Left ventricle myocardium superior (tissue), 1 donor: ENCODE data around the gene ATOH8. TPM values are rescaled to one million over a fixed set of nuclear protein-coding genes. Genes with fewer than 3 reads are reported as not detected.

ENCODE experiments used
- ATAC-seq: fragments of 200-7000 bp; cut with Tn5 transposase; one replicate; pipeline ENCODE4 v1.9.1; 2020; ENCODE audit warnings: mild to moderate bottlenecking, moderate library complexity
- DNase-seq: peaks from one replicate; pipeline ENCODE4 v3.0.0-alpha.2; 2020
- intact Hi-C: fragments of 100-400 bp; cut with micrococcal nuclease; formaldehyde crosslinking; loops from one replicate; pipeline ENCODE4 v1.11.0; 2022
- total RNA-seq: library from RNA; stranded (reverse); fragmentation: NEBNext Ultra II Directional; extraction: Animal tissue kit (Norgen Biotek cat#: 25700); gene quantifications from one replicate; pipeline ENCODE4 v1.2.1, GENCODE V29; 2021
- donor health status: DM: no; HTN: yes; CAD: no; lungs with severe emphysema.

Gene ATOH8
- total RNA-seq, 1 donor from 2014 or later, result 29.6 TPM

DNA sequence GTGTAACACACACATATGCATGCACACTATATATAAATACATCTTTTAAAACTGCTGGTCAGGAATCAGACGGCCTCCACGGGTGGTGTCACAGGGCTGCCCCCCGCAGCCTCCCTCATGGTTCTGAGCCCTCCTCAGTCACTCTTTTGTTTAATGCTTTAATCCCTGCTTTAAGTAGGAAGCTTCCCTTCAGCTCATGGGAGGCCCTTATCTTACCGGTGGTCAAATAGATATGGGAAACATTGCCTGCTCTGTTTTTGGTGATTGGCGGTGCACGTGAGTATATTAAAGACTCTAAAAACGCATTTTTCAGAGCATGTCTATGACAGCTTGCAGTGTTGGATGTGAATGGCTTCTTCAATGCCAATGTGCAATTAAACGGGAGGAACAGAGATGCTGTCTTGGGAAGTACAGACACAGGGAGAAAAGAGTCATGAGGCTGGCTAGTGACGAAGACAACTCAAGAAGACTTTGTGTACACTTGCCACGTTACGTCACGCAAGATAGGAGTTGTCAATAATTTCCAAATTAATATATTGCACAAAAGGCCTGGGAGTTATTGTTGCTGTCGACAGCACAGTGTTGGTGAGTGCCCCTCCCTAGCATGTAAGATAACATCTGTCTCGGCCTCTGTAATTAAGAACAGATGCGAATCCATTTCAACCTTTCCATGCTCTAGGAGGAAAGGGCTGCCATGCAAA is 36.3 kb upstream of the ATOH8 start:
- ATAC-seq, result no peak
- DNase-seq, result no peak
- intact Hi-C loops, result no loop called here

GRCh38 chr2:85718009-85718391 is 35.8 kb upstream of the ATOH8 start:
- ATAC-seq (no peak), DNase-seq (no peak)
- intact Hi-C loops, result no loop called here

DNA sequence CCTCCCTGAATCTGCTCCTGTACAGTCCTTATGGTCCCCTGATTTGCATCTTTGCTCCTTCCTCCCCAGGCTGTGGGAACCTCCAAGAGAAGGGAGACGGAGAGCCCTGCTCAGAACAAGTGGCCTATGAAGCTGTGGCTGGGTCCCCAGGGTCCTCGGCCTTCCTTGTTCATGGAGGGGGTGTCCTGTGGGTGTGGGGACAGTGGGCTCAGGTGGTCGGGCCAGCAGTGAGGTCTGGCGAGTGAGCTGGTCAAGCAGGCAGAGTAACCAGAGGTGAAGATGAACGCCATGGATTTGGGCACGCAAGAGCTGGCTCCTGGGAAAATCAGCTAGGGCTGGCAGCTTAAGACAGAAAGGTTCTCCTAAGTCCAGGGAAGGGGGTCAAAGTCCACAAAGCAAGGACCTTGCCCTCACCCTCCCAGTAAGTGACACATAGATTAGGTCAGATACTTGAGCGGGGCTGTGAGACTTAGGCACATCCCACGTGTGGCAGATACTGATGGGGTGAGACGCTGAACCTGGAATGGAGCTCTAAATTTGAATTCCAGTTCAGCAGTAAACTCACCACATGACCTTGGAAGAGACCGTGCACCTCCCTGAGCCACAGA is 34.8 kb upstream of the ATOH8 start:
- DNase-seq, result no peak
- ATAC-seq, result no peak
- intact Hi-C loops, result no loop called here

DNA sequence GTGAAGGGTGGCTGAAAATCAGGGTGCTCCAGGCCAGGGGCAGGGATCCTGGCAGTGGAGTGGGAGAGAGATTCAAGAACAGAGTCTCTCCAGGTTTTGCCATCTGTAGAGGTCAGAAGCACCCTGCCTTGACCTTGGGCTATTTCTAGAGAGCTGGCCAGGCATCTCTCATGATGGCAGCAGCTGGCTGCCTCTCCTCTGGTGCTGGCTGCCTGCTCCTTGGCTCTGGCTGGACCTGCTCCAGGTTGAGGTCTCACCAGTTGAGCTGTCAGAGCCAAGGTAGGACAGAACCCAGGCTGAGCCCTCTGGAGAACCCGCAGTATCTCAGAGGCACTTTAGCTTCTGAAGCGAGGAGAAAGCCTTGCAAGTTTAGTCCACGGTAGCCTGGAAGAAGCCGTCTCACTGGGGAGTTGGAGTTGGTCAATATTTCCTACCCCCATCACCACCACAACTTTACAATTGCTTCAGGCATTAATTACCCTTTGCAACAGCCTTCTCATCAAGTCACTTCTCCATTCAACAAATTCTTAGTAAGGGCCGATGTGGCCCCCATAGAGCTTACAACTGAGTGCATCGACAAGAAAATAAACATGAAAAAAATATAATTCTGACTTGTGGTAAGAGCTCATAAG is 34.1 kb upstream of the ATOH8 start:
- peak; percentile 82 for DNase-seq

GRCh38 chr2:85720533-85720932 is 33.3 kb upstream of the ATOH8 start:
- intact Hi-C loops, result no loop called here
- no peak for ATAC-seq
- no peak for DNase-seq

More for the DNA sequence above, 34.1 kb upstream of the ATOH8 start:
- intact Hi-C loops, result no loop called here
- ATAC-seq, result peak; percentile 91

DNA sequence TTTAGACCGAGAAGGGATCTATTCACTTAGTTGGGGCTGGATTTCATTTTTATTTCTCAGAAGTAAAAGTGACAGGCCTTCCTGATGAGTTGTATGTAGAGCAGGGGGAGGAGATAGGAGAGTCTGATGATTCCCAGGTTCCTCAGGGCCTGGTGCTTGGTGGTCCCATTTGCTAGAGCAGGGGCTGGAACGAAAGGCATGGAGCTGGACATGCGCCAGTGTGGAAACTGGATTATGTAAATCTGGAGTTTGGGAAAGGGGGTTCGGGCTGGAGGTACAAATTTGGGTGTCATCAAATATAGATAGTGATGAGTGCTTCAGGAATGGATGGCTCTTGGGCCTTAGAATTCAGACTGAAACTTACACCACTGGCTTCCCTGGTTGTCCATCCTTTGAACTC is 32.1 kb upstream of the ATOH8 start:
- DNase-seq (no peak), ATAC-seq (no peak)
- intact Hi-C loops, result no loop called here

DNA sequence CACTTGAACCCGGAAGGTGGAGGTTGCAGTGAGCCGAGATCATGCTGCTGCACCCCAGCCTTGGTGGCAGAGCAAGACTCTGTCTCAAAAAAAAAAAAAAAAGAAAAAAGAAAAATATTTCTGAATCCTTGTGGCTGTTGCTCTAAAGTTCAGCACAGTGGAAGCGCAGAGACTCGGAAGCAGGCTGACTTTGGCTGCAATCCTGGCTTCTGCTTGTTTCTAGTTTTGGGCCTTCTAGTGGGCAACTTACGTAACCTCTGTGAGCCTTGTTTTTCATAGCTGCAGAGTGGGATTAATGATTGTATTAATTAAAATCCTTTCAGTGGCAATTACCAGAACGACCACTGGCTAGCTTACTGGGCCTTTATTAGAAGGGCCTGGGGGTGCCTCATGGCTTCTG is 31.3 kb upstream of the ATOH8 start:
- intact Hi-C loops, result no loop called here
- ATAC-seq (no peak), DNase-seq (no peak)

- ATAC-seq, result no peak
- DNase-seq, result no peak
- intact Hi-C loops, result no loop called here
These were observed 30.0 kb upstream of the ATOH8 start for GRCh38 chr2:85723707-85724360.

GRCh38 chr2:85724731-85725181 is 29.0 kb upstream of the ATOH8 start:
- ATAC-seq (no peak), DNase-seq (no peak)
- intact Hi-C loops, result loop anchor here (5.0 kb wide), 1 partner anchor 88 kb away; no protein-coding TSS in a partner anchor

DNA sequence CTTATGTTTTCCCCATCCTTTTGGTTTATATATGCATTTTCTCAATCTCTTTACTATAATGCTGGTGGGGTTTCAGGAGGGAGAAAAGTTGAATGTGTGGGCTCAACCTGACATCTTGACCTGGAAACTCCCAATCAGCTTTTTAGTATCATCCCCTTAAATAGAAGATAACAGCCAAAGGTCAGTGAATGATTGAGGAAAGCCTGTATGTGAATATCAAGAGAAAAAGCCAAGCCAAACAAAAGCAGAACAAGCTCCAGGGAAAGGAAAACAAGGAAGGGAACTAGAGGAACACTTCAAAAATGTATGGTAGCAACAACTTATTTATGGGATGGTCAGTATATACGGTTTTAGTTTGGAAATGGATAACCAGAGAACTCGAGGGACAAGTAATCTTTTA is 28.3 kb upstream of the ATOH8 start:
- DNase-seq (no peak), ATAC-seq (no peak)
- intact Hi-C loops, result loop anchor here (5.0 kb wide), 1 partner anchor 87 kb away; no protein-coding TSS in a partner anchor

DNA sequence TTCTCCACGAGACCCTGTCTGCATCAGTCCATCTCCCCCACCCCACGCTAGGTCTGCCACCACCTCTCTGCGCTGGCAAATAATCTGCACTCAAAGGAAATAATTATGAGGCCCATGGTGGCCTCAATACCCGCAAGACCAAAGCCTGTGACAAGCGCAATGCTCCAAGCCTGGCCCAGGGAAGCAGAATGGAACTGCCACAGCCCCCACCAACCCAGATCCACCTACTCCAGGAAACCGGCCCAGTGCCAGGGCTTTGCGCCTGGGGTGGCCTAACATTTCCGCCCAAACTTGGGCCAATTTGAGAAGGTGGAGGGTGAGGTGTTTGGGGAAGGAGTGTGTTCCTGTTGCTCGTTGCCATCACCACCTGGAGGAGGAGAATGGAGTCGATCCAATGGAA is 26.0 kb upstream of the ATOH8 start:
- DNase-seq (no peak), ATAC-seq (no peak)
- intact Hi-C loops, result loop anchor here (5.0 kb wide), 1 partner anchor 85 kb away; no protein-coding TSS in a partner anchor

GRCh38 chr2:85728342-85728741 is 25.4 kb upstream of the ATOH8 start:
- no peak for ATAC-seq
- intact Hi-C loops, result loop anchor here (5.0 kb wide), 1 partner anchor 84 kb away; no protein-coding TSS in a partner anchor
- DNase-seq, result no peak

- intact Hi-C loops, result loop anchor here (5.0 kb wide), 1 partner anchor 83 kb away; no protein-coding TSS in a partner anchor
- ATAC-seq (peak; percentile 95), DNase-seq (peak; percentile 95)
These were observed 24.6 kb upstream of the ATOH8 start for GRCh38 chr2:85728883-85729824.

DNA sequence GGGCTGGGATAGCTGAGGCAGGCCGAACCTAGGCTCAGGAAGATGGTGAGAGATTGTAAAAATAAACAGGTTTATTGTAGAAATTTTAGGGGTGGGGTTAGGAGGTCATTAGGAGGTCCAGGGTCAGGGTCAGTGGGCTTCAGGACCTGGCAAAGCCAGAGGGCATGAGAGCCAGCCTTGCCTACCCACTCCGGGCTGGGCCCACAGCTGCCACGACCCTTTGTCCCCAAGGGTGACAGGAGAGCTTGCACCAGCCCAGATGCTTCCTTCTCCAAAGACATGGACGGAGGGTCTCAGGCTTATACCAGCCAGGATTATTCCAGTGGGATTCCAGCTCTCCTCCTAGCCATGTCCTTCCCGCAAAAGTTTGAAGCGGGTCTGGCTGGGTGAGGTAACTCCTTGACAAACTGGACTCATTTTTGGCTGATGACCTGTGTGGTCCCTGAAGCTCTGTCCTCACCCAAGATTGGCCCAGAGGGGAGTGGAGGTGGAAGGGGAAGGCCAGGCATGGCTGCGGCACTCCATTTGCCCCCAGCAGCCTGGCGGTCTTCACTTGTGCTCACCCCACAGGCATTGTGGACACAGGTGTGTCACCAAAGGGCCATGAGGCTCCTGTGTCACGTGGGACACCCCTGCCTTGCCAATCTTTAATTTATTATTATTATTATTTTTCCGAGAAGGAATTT is 23.8 kb upstream of the ATOH8 start:
- ATAC-seq (no peak), DNase-seq (no peak)

GRCh38 chr2:85730686-85731230 is 23.0 kb upstream of the ATOH8 start:
- intact Hi-C loops, result no loop called here
- DNase-seq (no peak), ATAC-seq (no peak)

More for the DNA sequence above, 23.8 kb upstream of the ATOH8 start:
- intact Hi-C loops, result loop anchor here (5.0 kb wide), 1 partner anchor 82 kb away; no protein-coding TSS in a partner anchor

DNA sequence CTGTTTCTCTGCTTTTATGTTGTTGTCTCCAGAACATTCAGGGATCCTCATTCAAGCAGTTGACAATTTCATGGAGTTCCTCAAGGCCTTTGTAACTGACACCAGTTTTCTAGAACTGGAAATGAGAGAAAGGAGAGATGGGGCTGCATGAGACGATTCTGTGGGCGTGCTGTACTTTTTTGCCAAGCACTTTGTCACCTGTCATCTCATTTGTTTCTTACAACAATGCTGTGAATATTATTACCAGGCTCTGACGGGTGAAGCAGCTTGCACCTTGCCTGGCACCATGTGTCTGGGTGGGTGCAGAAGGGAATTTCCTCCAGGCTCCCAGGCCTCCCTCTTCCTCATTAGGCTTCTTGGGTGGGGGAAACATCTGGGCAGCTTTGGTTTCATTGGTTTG is 22.2 kb upstream of the ATOH8 start:
- ATAC-seq, result no peak
- intact Hi-C loops, result no loop called here

GRCh38 chr2:85732467-85733120 is 21.2 kb upstream of the ATOH8 start:
- no peak for ATAC-seq
- DNase-seq, result no peak
- intact Hi-C loops, result no loop called here

More for the DNA sequence above, 22.2 kb upstream of the ATOH8 start:
- no peak for DNase-seq
